Measurements from ENCODE around the gene C2CD3.
"Not testable (repeated sequence)": the region's sequence is repeated elsewhere in the genome, so short reads cannot be mapped to it uniquely, and the experiment has no call there.

C2CD3 gene

DNA sequence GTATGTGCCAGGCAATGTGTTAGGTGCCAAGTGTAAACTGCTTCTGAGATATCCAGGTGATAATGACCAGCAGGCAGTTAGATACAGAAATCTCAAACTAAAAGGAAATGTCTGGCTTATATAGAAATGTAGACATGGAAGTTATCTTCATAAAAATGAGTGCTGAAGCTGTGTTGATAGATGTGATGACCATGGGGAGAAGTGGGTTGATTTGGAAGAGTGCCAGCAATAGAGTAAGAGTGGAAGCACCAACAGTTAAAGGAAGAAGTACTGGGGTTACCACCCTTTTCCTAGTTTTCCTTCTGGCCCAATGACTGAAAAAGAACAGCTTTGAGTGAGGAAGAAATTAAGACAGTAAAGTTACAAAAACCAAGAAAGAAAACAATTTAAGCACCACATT is 68.5 kb downstream of the C2CD3 start:
- Histone ChIP-seq H3K9ac (ENCODE audit: low read length) (no peak overlapping the region), H3K4me3 (ENCODE audit: low read length) (no peak overlapping the region), H3K9me3 (ENCODE audit: control insufficient read depth, low read depth, low read length) (no peaks in the 10 kb centered on the region), H3K27ac (ENCODE audit: low read length) (no peak overlapping the region), H3K27me3 (ENCODE audit: control insufficient read depth, insufficient read depth, low read length) (no peaks in the 10 kb centered on the region), H3K36me3 (ENCODE audit: control insufficient read depth, low read depth, low read length) (peaks cover 35% of the 10 kb centered on the region), H3K4me1 (ENCODE audit: control insufficient read depth, low read depth, low read length) (peaks cover 4% of the 10 kb centered on the region)

- Histone ChIP-seq H3K4me1 (ENCODE audit: control insufficient read depth, low read depth, low read length) (peaks cover 4% of the 10 kb centered on the region), H3K4me3 (ENCODE audit: low read length) (no peak overlapping the region), H3K27ac (ENCODE audit: low read length) (no peak overlapping the region), H3K27me3 (ENCODE audit: control insufficient read depth, insufficient read depth, low read length) (no peaks in the 10 kb centered on the region), H3K9me3 (ENCODE audit: control insufficient read depth, low read depth, low read length) (no peaks in the 10 kb centered on the region), H3K9ac (ENCODE audit: low read length) (no peak overlapping the region), H3K36me3 (ENCODE audit: control insufficient read depth, low read depth, low read length) (peaks cover 28% of the 10 kb centered on the region)
Measured at GRCh38 chr11:74100735-74101134, 70.1 kb downstream of the C2CD3 start.

DNA sequence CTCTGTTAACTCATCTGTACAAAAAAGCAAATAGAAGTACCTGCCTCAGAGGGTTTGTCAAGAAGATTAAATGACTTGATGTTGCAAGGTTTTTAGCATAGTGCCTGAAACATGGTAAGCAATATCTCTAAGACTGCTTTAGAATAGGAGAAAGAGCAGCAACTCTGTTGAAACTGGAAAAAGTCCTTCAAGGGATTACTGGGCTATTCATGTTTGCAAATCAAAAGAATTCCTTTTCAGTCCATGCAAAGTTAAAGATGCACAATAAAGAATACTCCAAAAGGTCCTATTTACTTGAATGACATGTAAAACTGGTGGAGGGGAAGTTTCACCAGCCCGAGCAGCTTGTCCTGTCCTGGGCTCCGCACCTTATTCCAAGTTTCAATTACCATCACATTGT is 70.6 kb downstream of the C2CD3 start:
- peaks cover 4% of the 10 kb centered on the region for H3K4me1 ChIP-seq (ENCODE audit: control insufficient read depth, low read depth, low read length)
- H3K36me3 ChIP-seq (ENCODE audit: control insufficient read depth, low read depth, low read length), result peaks cover 25% of the 10 kb centered on the region
- no peaks in the 10 kb centered on the region for H3K27me3 ChIP-seq (ENCODE audit: control insufficient read depth, insufficient read depth, low read length)

DNA sequence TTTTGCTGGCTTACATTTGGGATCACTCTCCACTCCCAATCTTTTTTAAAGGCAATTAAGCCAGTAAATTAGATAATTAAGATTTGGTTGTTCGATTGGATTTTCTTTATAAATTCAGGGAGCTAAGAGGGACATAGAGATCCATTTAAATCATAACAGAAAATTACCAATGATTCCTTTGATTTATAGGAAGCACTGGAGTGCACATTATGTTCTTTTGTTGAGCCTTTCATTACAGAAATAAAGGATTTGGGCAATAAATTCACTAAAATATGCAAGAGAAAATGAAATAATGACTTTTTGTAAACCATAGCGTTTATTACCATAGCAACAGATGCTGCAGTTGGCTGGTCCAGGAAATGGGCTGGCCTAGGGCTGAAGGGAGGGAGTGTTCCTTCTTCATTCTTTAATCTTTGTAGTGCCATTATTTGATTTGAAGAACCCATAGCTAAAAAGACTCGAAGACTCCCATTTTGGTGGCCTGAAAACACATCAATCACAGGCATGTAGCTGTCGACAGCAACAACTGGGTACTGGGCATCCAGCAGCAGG is 73.0 kb downstream of the C2CD3 start:
- peaks cover 4% of the 10 kb centered on the region for H3K4me1 ChIP-seq (ENCODE audit: control insufficient read depth, low read depth, low read length)
- peaks cover 26% of the 10 kb centered on the region for H3K36me3 ChIP-seq (ENCODE audit: control insufficient read depth, low read depth, low read length)
- no peak overlapping the region for H3K9ac ChIP-seq (ENCODE audit: low read length)
- H3K9me3 ChIP-seq (ENCODE audit: control insufficient read depth, low read depth, low read length), result no peaks in the 10 kb centered on the region
- no peak overlapping the region for H3K27ac ChIP-seq (ENCODE audit: low read length)
- H3K4me3 ChIP-seq (ENCODE audit: low read length), result no peak overlapping the region
- H3K27me3 ChIP-seq (ENCODE audit: control insufficient read depth, insufficient read depth, low read length), result no peaks in the 10 kb centered on the region

More for the DNA sequence above, 70.6 kb downstream of the C2CD3 start:
- Histone ChIP-seq H3K27ac (ENCODE audit: low read length) (no peak overlapping the region), H3K9ac (ENCODE audit: low read length) (no peak overlapping the region), H3K4me3 (ENCODE audit: low read length) (no peak overlapping the region), H3K9me3 (ENCODE audit: control insufficient read depth, low read depth, low read length) (no peaks in the 10 kb centered on the region)

GRCh38 chr11:74094393-74094792 is 76.4 kb downstream of the C2CD3 start:
- Histone ChIP-seq H3K4me1 (ENCODE audit: control insufficient read depth, low read depth, low read length) (no peaks in the 10 kb centered on the region), H3K9ac (ENCODE audit: low read length) (no peak overlapping the region), H3K27me3 (ENCODE audit: control insufficient read depth, insufficient read depth, low read length) (no peaks in the 10 kb centered on the region), H3K4me3 (ENCODE audit: low read length) (no peak overlapping the region), H3K9me3 (ENCODE audit: control insufficient read depth, low read depth, low read length) (no peaks in the 10 kb centered on the region), H3K36me3 (ENCODE audit: control insufficient read depth, low read depth, low read length) (peaks cover 34% of the 10 kb centered on the region), H3K27ac (ENCODE audit: low read length) (no peak overlapping the region)

DNA sequence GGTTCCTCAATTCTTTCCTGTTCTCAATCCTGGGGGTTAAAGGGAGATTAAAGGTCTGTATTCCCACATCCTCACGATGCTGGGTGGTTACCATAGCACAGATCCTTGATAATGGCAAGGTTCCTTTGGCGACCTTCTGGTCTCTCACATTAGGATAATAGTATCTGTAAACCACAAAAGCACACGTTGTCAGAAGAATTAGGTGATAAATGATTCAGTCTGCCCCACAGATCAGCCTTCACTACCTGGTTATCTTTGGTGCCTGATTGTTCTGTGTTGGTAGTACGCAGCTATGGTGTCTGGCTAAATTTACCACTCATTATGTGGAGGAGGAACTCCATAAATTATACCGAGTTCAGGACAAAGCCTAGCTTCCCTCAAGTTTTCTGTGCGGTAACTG is 78.4 kb downstream of the C2CD3 start:
- no peak overlapping the region for H3K4me3 ChIP-seq (ENCODE audit: low read length)
- no peaks in the 10 kb centered on the region for H3K4me1 ChIP-seq (ENCODE audit: control insufficient read depth, low read depth, low read length)
- H3K9me3 ChIP-seq (ENCODE audit: control insufficient read depth, low read depth, low read length), result no peaks in the 10 kb centered on the region
- no peaks in the 10 kb centered on the region for H3K27me3 ChIP-seq (ENCODE audit: control insufficient read depth, insufficient read depth, low read length)
- no peak overlapping the region for H3K27ac ChIP-seq (ENCODE audit: low read length)
- peaks cover 38% of the 10 kb centered on the region for H3K36me3 ChIP-seq (ENCODE audit: control insufficient read depth, low read depth, low read length)
- H3K9ac ChIP-seq (ENCODE audit: low read length), result no peak overlapping the region

- H3K4me3 ChIP-seq (ENCODE audit: low read length), result no peak overlapping the region
- peaks cover 38% of the 10 kb centered on the region for H3K36me3 ChIP-seq (ENCODE audit: control insufficient read depth, low read depth, low read length)
- H3K27me3 ChIP-seq (ENCODE audit: control insufficient read depth, insufficient read depth, low read length), result no peaks in the 10 kb centered on the region
- no peak overlapping the region for H3K9ac ChIP-seq (ENCODE audit: low read length)
- H3K9me3 ChIP-seq (ENCODE audit: control insufficient read depth, low read depth, low read length), result no peaks in the 10 kb centered on the region
- no peaks in the 10 kb centered on the region for H3K4me1 ChIP-seq (ENCODE audit: control insufficient read depth, low read depth, low read length)
- no peak overlapping the region for H3K27ac ChIP-seq (ENCODE audit: low read length)
Measured at GRCh38 chr11:74091549-74091948, 79.3 kb downstream of the C2CD3 start.

DNA sequence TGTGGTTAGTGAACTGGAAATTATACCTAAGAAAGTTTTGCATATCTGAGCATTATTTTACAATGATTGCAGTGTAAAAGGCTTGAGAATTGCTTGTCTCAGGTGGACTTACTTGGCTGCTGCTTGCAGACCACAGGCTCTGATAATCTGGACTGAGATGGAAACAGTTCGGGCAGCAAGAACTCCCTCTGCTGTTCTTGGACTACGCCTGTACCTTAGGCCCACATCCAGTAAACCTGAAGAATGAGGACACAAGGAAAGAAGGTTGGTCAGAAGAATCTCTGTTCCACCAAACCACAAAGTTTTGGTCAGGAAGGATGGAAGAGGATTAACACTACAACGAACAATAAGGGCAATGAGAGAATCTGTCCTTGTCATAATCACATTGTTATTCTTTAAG is 80.1 kb downstream of the C2CD3 start:
- H3K27me3 ChIP-seq (ENCODE audit: control insufficient read depth, insufficient read depth, low read length), result no peaks in the 10 kb centered on the region

DNA sequence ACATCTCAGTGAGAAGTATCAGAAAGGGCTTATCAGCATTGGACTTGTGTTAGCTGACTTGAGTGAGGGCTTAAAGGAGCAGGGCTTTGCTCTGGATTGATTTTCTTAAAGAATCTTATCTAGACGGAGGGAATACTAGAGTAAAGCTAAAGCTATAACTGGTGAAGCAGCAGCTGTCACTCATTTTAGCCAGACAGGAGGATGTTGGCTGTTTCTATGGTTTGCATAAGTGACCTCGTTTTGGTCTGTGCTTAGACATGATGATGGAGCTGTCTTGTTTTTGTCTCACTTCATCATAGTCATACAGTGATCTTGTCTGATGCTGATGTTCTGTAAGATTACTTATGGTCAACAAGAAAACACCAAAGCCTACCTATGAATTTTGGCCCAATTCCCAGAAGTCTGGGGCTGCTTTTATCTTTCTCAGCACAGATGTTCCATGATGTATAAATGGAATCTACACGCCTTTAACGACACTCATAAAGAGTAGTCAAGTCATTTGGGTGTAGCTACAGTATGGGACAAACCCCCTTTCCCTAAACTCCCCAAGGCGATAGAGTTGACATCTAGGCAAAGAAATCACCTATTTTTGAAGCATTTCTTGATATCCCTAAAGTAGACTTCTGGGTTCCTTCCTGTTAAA is 84.4 kb downstream of the C2CD3 start:
- Histone ChIP-seq H3K9me3 (ENCODE audit: control insufficient read depth, low read depth, low read length) (no peaks in the 10 kb centered on the region), H3K4me3 (ENCODE audit: low read length) (no peak overlapping the region), H3K9ac (ENCODE audit: low read length) (no peak overlapping the region), H3K27me3 (ENCODE audit: control insufficient read depth, insufficient read depth, low read length) (no peaks in the 10 kb centered on the region), H3K27ac (ENCODE audit: low read length) (no peak overlapping the region), H3K4me1 (ENCODE audit: control insufficient read depth, low read depth, low read length) (no peaks in the 10 kb centered on the region), H3K36me3 (ENCODE audit: control insufficient read depth, low read depth, low read length) (peaks cover 22% of the 10 kb centered on the region)

More for the DNA sequence above, 80.1 kb downstream of the C2CD3 start:
- Histone ChIP-seq H3K9me3 (ENCODE audit: control insufficient read depth, low read depth, low read length) (no peaks in the 10 kb centered on the region), H3K4me1 (ENCODE audit: control insufficient read depth, low read depth, low read length) (no peaks in the 10 kb centered on the region), H3K36me3 (ENCODE audit: control insufficient read depth, low read depth, low read length) (peaks cover 38% of the 10 kb centered on the region), H3K4me3 (ENCODE audit: low read length) (no peak overlapping the region), H3K27ac (ENCODE audit: low read length) (no peak overlapping the region), H3K9ac (ENCODE audit: low read length) (no peak overlapping the region)

- Histone ChIP-seq H3K27ac (ENCODE audit: low read length) (no peak overlapping the region), H3K36me3 (ENCODE audit: control insufficient read depth, low read depth, low read length) (peaks cover 16% of the 10 kb centered on the region), H3K27me3 (ENCODE audit: control insufficient read depth, insufficient read depth, low read length) (no peaks in the 10 kb centered on the region), H3K4me1 (ENCODE audit: control insufficient read depth, low read depth, low read length) (no peaks in the 10 kb centered on the region), H3K9me3 (ENCODE audit: control insufficient read depth, low read depth, low read length) (no peaks in the 10 kb centered on the region), H3K9ac (ENCODE audit: low read length) (no peak overlapping the region), H3K4me3 (ENCODE audit: low read length) (no peak overlapping the region)
Measured at GRCh38 chr11:74085542-74085892, 85.3 kb downstream of the C2CD3 start.

DNA sequence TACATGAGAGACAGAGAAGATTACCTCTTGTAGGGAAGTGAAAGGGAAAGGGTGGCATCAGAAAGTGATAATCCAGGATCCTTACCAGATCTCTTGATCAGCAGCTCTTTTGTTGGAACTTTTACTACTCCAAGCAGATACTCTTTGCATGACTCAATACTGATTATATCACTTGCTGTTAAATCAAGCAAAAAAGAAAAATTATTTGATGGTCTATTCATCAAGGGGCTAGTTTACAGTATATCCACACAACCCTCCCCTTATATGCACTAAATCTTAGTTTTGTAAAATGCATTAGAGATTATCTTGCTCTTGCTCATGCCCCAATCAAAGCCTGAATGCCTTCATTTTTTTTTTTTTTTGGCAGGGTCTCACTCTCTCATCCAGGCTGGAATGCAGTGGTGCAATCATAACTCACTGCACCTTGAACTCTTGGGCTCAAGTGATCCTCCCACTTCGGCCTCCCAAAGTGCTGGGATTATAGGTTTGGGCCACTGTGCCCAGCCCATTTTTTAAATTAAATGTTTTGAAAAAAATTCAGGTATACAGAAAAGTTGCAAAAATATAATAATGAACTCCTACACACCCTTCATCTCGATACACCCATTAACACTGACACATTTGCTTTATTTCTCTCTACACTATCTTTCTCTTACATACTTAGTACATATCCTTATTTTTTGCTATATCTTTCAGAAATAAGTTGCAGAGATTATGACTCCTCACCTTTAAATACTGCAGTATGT is 85.8 kb downstream of the C2CD3 start:
- Histone ChIP-seq H3K4me1 (ENCODE audit: control insufficient read depth, low read depth, low read length) (no peaks in the 10 kb centered on the region), H3K27me3 (ENCODE audit: control insufficient read depth, insufficient read depth, low read length) (no peaks in the 10 kb centered on the region), H3K9me3 (ENCODE audit: control insufficient read depth, low read depth, low read length) (no peaks in the 10 kb centered on the region), H3K4me3 (ENCODE audit: low read length) (no peak overlapping the region), H3K27ac (ENCODE audit: low read length) (no peak overlapping the region), H3K36me3 (ENCODE audit: control insufficient read depth, low read depth, low read length) (peaks cover 14% of the 10 kb centered on the region), H3K9ac (ENCODE audit: low read length) (no peak overlapping the region)

DNA sequence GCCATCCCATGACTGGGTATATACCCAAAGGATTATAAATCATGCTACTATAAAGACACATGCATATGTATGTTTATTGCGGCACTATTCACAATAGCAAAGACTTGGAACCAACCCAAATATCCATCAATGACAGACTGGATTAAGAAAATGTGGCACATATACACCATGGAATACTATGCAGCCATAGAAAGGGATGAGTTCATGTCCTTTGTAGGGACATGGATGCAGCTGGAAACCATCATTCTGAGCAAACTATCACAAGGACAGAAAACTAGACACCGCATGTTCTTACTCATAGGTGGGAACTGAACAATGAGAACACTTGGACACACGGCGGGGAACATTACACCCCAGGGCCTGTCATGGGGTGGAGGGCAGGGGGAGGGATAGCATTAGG is 86.9 kb downstream of the C2CD3 start:
- H3K9ac ChIP-seq (ENCODE audit: low read length); H3K27ac ChIP-seq (ENCODE audit: low read length); H3K4me3 ChIP-seq (ENCODE audit: low read length); H3K4me1 ChIP-seq (ENCODE audit: control insufficient read depth, low read depth, low read length); H3K27me3 ChIP-seq (ENCODE audit: control insufficient read depth, insufficient read depth, low read length); H3K36me3 ChIP-seq (ENCODE audit: control insufficient read depth, low read depth, low read length); H3K9me3 ChIP-seq (ENCODE audit: control insufficient read depth, low read depth, low read length): not testable (repeated sequence)

Data from iPS-18a (cell line).